Measurements from ENCODE around the gene MICAL2.

MICAL2 gene

GRCh38 chr11:12292766-12293165 is 182.4 kb downstream of the MICAL2 start:
- FAIRE-seq, result no peak

DNA sequence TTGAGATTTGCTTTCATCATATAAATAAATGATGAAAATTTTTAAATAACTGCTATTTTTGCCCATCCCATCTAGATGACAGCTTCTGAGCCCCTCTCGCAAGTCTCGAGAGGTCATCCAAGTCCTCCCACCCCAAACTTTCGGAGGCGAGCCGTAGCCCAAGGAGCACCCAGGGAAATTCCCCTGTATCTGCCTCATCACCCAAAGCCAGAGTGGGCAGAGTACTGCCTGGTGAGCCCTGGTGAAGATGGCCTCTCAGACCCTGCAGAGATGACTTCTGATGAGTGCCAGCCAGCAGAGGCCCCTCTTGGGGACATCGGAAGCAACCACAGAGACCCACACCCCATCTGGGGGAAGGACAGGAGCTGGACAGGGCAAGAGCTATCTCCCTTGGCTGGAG is 183.1 kb downstream of the MICAL2 start:
- FAIRE-seq, result no peak

DNA sequence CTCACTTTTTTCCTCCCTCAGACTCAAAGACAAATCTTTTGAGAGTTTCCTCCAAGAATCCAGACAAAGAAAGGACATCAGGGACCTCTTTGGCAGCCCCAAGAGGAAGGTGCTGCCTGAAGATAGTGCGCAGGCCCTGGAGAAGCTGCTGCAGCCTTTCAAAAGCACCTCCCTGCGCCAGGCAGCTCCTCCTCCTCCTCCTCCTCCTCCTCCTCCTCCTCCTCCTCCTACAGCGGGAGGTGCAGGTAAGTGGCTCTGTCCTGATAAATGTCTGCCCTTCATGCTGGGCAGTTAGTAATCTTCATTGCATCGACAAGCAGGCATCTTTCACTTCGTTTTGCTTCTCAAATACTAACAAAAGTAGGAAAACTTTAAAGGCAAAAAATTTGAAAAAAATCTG is 184.2 kb downstream of the MICAL2 start:
- no peak for FAIRE-seq

DNA sequence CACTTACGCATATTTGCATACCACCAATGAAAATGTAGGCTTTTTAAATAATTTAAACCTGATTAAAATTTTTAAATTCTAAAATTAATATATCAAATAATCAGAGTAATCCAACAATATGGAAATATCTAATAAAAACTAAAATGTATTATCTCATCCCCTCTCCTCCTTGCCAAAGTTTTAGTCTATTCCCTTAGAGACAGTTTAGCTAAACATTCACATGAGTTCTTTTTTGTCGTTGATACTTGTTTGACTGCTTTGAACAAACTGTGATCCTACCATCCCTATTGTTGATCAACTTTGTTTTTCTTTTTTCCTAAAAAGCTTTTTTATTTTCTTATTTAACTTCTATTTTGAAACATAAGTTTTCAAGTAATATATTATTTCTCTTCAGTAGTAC is 185.6 kb downstream of the MICAL2 start:
- FAIRE-seq, result no peak

- FAIRE-seq, result no peak
Measured at GRCh38 chr11:12298610-12299009, 188.2 kb downstream of the MICAL2 start.

- FAIRE-seq, result no peak
Measured at GRCh38 chr11:12301379-12301778, 191.0 kb downstream of the MICAL2 start.

DNA sequence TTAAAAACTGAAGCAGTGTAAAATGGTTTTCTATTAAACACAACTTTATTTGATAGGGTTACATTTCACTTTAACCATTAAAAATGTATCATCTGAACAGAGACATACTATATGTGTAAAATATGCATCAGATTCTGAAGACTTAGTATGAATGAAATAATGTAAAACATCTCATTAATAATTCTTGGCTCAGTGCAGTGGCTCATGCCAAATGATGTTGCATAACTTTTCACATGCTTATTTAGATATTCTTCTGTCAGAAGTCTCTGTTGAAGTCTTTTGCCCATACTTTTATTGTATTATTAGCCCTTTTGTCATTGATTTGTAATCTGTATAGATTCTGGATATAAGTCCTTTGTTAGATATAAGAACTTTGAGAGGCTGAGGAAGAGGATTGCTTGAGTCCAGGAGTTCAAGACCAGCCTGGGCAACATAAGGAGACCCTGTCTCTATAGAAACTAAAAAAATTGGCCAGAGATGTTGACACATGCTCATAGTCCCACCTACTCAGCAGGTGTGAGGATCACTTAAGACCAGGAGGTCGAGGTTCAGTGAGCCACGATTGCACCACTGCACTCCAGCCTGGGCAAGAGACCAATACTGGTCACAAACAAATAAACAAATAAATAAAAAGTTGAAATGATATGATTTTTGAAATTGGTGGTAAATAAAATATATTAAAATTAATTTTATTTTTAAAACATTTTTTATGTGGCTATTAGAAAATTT is 193.2 kb downstream of the MICAL2 start:
- peak; percentile 44 for FAIRE-seq

- FAIRE-seq, result no peak
Measured at GRCh38 chr11:12306830-12307229, 196.4 kb downstream of the MICAL2 start.

- no peak for FAIRE-seq
Measured at GRCh38 chr11:12312132-12312531, 201.7 kb downstream of the MICAL2 start.
